COLO829 (cell line): ENCODE data around the gene CLASP1.
A peak's percentile ranks its signal among the peaks of the same experiment; 100 is the strongest.
"Not testable (repeated sequence)": the region's sequence is repeated elsewhere in the genome, so short reads cannot be mapped to it uniquely, and the experiment has no call there.

Experiments
- DNase-seq: peaks from one replicate; pipeline ENCODE4 v3.0.0; 2012; ENCODE audit warnings: low spot score

The CLASP1 gene

GRCh38 chr2:121659933-121660332 is 10.7 kb upstream of the CLASP1 start:
- no peak for DNase-seq

- DNase-seq: not testable (repeated sequence)
These were observed 9.1 kb upstream of the CLASP1 start for GRCh38 chr2:121658393-121658792.

GRCh38 chr2:121653035-121653434 is 3.8 kb upstream of the CLASP1 start:
- no peak for DNase-seq

GRCh38 chr2:121650315-121650930 is 1.2 kb upstream of the CLASP1 start:
- DNase-seq: no peak

GRCh38 chr2:121649596-121650314 is 493 bp upstream of the CLASP1 start:
- peak; percentile 79 for DNase-seq

- peak; percentile 37 for DNase-seq
These were observed 785 bp downstream of the CLASP1 start for GRCh38 chr2:121648206-121649148.

- DNase-seq: no peak
These were observed 1.9 kb downstream of the CLASP1 start for GRCh38 chr2:121647396-121647795.

GRCh38 chr2:121644715-121645114 is 4.5 kb downstream of the CLASP1 start:
- no peak for DNase-seq

GRCh38 chr2:121643877-121644276 is 5.4 kb downstream of the CLASP1 start:
- no peak for DNase-seq

GRCh38 chr2:121640380-121641316 is 8.6 kb downstream of the CLASP1 start:
- peak; percentile 57 for DNase-seq

- not testable (repeated sequence) for DNase-seq
These were observed 9.4 kb downstream of the CLASP1 start for GRCh38 chr2:121639846-121640245.

GRCh38 chr2:121638333-121638732 is 10.9 kb downstream of the CLASP1 start:
- DNase-seq: no peak

- no peak for DNase-seq
These were observed 13.9 kb downstream of the CLASP1 start for GRCh38 chr2:121635371-121635770.

GRCh38 chr2:121634354-121635307 is 14.6 kb downstream of the CLASP1 start:
- peak; percentile 96 for DNase-seq

GRCh38 chr2:121633463-121633862 is 15.8 kb downstream of the CLASP1 start:
- no peak for DNase-seq

- DNase-seq: no peak
These were observed 21.7 kb downstream of the CLASP1 start for GRCh38 chr2:121627525-121628050.

GRCh38 chr2:121626777-121627524 is 22.3 kb downstream of the CLASP1 start:
- DNase-seq: no peak

GRCh38 chr2:121625953-121626352 is 23.3 kb downstream of the CLASP1 start:
- no peak for DNase-seq

- DNase-seq: peak; percentile 42
These were observed 32.1 kb downstream of the CLASP1 start for GRCh38 chr2:121617042-121617599.
